Small intestine (tissue), 7 donors: ENCODE measurements around the gene SLC7A7. TPM values are rescaled to one million over a fixed set of nuclear protein-coding genes. Genes with fewer than 3 reads are reported as not detected.
"Not testable (repeated sequence)": the region's sequence is repeated elsewhere in the genome, so short reads cannot be mapped to it uniquely, and the experiment has no call there.

Source experiments
- DNase-seq, 2 donors: peaks; one replicate each; pipeline versions ENCODE4 v3.0.0 to v3.0.0-alpha.2; 2013
- FAIRE-seq: peaks from 2 replicates; lab custom pipeline; 2012; peaks lifted over from hg19 to GRCh38; lab: Jason Lieb, UNC
- H3K27ac ChIP-seq, 3 donors: one replicate each; pipeline ENCODE4 v1.5.1; 2013; ENCODE audit warnings: low read length in 2 of 3, mild to moderate bottlenecking in 2 of 3, control low read depth in 1 of 3, inconsistent platforms in 1 of 3, low read depth in 1 of 3, moderate library complexity in 1 of 3
- H3K27me3 ChIP-seq, 3 donors: one replicate each; pipeline ENCODE4 v1.6.1; 2013; ENCODE audit warnings: low read length in 3 of 3, inconsistent platforms in 1 of 3; ENCODE audit not compliant: control insufficient read depth in 3 of 3, insufficient read depth in 3 of 3
- H3K36me3 ChIP-seq, 3 donors: one replicate each; pipeline ENCODE4 v1.6.1; 2013; ENCODE audit warnings: low read length in 3 of 3, inconsistent platforms in 1 of 3, low read depth in 1 of 3, mild to moderate bottlenecking in 1 of 3, moderate library complexity in 1 of 3; ENCODE audit not compliant: control insufficient read depth in 3 of 3, insufficient read depth in 2 of 3
- H3K4me1 ChIP-seq, 3 donors: one replicate each; pipeline ENCODE4 v1.6.1; 2013; ENCODE audit warnings: low read length in 2 of 3, inconsistent platforms in 1 of 3, low read depth in 1 of 3, mild to moderate bottlenecking in 1 of 3, moderate library complexity in 1 of 3; ENCODE audit not compliant: control insufficient read depth in 3 of 3, insufficient read depth in 2 of 3
- H3K4me3 ChIP-seq, 3 donors: one replicate each; pipeline ENCODE4 v1.5.1; 2013; ENCODE audit warnings: low read length in 3 of 3, control low read depth in 1 of 3, inconsistent platforms in 1 of 3, low read depth in 1 of 3, mild to moderate bottlenecking in 1 of 3, moderate library complexity in 1 of 3
- H3K9me3 ChIP-seq, 2 donors: one replicate each; pipeline ENCODE4 v1.6.1; 2013; ENCODE audit warnings: low read depth in 1 of 2, low read length in 1 of 2; ENCODE audit not compliant: control insufficient read depth in 2 of 2, insufficient read depth in 1 of 2
- WGBS, 3 donors: extraction: QIAGEN DNeasy Blood & Tissue Kit; methylation state at CpG; one replicate each; pipeline ENCODE4 v1.1.7; 2013; 5-methylcytosine and 5-hydroxymethylcytosine counted together
- polyA plus RNA-seq, 4 donors: library from polyadenylated mRNA; stranded (reverse) in 3 of 4; unstranded in 1 of 4; fragments of 200-250 nt in 3 of 4; fragments of 120-200 nt in 1 of 4; gene quantifications; one replicate each; pipeline versions ENCODE4 v1.2.1 to v1.2.3, GENCODE V29; 2013
- donor health status: healthy with polysubstance abuse.
- donor health status: control.
- donor health status: control.
- donor health status: Bipolar disorder and iron deficiency.
- donor health status: healthy.

The SLC7A7 gene
- polyA plus RNA-seq, 4 donors: 52.9 to 697 (median 287) TPM

DNA sequence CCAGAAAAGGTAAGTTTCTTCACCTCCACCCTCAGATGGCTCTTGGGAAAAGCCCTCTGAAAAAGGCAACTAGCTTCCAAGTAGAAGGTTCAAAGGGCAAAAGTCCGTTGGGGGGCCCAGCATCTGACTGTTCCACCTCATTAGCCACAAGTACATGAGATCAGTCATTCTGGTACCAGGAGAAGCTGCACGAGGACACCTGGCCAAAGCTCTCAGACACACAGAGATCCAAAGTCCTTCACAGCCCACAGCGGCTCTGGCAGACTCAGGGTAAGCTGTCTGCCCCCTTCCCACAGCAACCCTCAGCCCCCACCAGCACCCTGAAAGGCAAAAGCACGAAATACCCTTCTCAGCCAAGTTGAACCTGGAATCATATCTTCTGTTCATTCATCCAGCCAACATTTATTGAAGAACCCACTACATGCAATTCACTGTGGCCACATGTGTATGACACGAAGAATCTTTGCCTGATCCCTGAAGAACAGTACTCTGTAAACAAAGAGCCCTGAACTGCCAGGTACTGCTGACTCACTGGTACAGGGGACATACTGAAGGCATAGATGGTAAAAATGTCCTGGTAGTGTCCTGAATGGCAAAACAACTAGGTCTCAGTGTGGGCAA is 19.0 kb downstream of the SLC7A7 start:
- peak; percentile 72 to 87 for DNase-seq
- Histone ChIP-seq H3K9me3 (peaks cover 0 to 8% of the 10 kb centered on the region in 2 donors), H3K36me3 (peaks cover 0 to 28% (median 3%) of the 10 kb centered on the region in 3 donors), H3K27ac (peak overlapping the region; percentile 28 to 87 (median 85)), H3K27me3 (no peaks in the 10 kb centered on the region), H3K4me3 (no peak overlapping the region), H3K4me1 (peaks cover 0 to 44% (median 8%) of the 10 kb centered on the region in 3 donors)
- whole genome bisulfite sequencing, 3 donors: 24 to 48% (median 32%) methylated on average over 5 of the region's 5 CpGs
- FAIRE-seq: no peak

DNA sequence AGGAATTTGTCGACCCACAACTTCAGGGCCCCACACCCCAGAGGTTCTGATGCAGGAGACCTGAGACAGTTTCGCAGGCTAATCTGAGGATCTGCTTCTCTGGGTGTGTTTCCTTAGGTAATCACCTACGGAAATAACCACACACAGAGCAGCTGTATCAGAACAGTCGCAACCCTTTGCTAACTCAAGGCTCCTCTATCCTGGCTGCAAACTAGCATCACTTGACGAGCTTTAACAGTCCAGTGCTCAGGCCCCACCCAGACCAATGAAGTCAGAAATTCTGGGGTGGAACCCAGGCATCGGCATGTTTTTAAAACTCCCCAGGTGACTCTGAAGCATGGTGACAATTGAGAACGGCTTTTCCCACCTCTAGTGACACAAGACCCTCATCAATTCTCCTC is 20.7 kb downstream of the SLC7A7 start:
- DNase-seq (no peak), FAIRE-seq (no peak)
- peaks cover 0 to 42% (median 4%) of the 10 kb centered on the region in 3 donors for H3K4me1 ChIP-seq

DNA sequence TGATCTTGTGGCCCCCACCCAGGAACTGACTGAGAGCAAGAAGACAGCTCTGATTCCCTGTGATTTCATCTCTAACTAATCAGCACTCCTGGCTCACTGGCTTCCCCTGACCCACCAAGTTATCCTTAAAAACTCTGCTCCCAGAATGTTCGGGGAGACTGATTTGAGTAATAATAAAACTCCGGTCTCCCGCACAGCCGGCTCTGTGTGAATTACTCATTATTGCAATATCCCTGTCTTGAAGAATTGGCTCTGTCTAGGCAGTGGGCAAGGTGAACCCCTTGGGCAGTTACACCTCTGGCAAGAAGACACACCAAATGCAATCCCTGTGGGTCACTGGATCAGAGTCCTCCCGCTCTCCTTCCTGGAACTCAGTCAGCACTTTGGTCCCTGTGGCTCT is 21.3 kb downstream of the SLC7A7 start:
- FAIRE-seq (no peak), DNase-seq (no peak)
- H3K36me3 ChIP-seq: peaks cover 0 to 23% (median 3%) of the 10 kb centered on the region in 3 donors
- peaks cover 0 to 39% (median 4%) of the 10 kb centered on the region in 3 donors for H3K4me1 ChIP-seq
- WGBS, 3 donors: 75 to 89% (median 79%) methylated on average over 5 of the region's 5 CpGs
- no peak overlapping the region for H3K4me3 ChIP-seq
- H3K27me3 ChIP-seq: no peaks in the 10 kb centered on the region
- H3K27ac ChIP-seq: peak overlapping the region in 1 of 3 donors; percentile 5
- H3K9me3 ChIP-seq: peaks cover 0 to 8% of the 10 kb centered on the region in 2 donors

More for the DNA sequence above, 20.7 kb downstream of the SLC7A7 start:
- H3K4me3 ChIP-seq: no peak overlapping the region
- peaks cover 0 to 8% of the 10 kb centered on the region in 2 donors for H3K9me3 ChIP-seq
- H3K27me3 ChIP-seq: no peaks in the 10 kb centered on the region
- WGBS, 3 donors: 83 to 93% (median 86%) methylated on average over 7 of the region's 7 CpGs
- peak overlapping the region in 1 of 3 donors; percentile 5 for H3K27ac ChIP-seq
- H3K36me3 ChIP-seq: peaks cover 0 to 23% (median 3%) of the 10 kb centered on the region in 3 donors

DNA sequence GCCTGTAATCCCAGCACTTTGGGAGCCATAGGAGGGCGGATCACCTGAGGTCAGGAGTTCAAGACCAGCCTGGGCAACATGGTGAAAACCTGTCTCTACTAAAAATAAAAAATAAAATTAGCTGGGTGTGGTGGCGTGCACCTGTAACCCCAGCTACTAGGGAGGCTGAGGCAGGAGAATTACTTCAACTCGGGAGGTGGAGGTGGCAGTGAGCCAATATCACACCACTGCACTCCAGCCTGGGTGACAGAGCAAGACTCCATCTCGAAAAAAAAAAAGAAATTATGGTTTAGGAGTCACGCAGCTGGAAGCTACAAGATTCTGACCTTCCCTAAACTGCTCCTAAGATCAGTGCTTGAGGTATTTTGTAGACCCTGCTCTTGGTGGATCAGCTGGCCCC is 21.7 kb downstream of the SLC7A7 start:
- not testable (repeated sequence) for H3K27ac ChIP-seq, H3K4me3 ChIP-seq, H3K27me3 ChIP-seq, DNase-seq, H3K9me3 ChIP-seq, FAIRE-seq
- 71 to 84% (median 75%) methylated on average over 5 of the region's 5 CpGs for WGBS, 3 donors
- Histone ChIP-seq H3K36me3 (peaks cover 0 to 23% (median 3%) of the 10 kb centered on the region in 3 donors), H3K4me1 (peaks cover 0 to 35% (median 4%) of the 10 kb centered on the region in 3 donors)

DNA sequence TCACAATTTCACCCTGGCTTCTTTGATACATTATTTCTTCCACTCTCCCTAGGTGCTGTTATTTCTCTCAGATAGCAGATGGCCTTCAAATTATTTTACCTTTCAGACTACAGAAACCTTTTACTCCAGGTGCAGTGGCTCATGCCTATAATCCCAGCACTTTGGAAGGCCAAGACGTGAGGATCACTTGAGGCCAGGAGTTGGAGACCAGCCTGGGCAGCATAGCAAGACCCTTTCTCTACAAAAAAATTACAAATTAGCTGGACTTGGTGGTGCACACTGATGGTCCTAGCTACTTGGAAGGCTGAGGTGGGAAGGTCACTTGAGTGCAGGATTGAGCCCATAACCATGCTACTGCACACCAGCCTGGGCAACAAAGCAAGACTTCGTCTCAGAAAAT is 23.1 kb downstream of the SLC7A7 start:
- FAIRE-seq (no peak), DNase-seq (no peak)
- H3K4me3 ChIP-seq: no peak overlapping the region
- H3K9me3 ChIP-seq: peaks cover 0 to 8% of the 10 kb centered on the region in 2 donors
- H3K36me3 ChIP-seq: peaks cover 0 to 23% (median 3%) of the 10 kb centered on the region in 3 donors
- H3K27me3 ChIP-seq: no peaks in the 10 kb centered on the region
- no peak overlapping the region for H3K27ac ChIP-seq
- peaks cover 0 to 27% (median 0%) of the 10 kb centered on the region in 3 donors for H3K4me1 ChIP-seq
- WGBS, 3 donors: 90 to 92% (median 92%) methylated on average over 2 of the region's 2 CpGs

DNA sequence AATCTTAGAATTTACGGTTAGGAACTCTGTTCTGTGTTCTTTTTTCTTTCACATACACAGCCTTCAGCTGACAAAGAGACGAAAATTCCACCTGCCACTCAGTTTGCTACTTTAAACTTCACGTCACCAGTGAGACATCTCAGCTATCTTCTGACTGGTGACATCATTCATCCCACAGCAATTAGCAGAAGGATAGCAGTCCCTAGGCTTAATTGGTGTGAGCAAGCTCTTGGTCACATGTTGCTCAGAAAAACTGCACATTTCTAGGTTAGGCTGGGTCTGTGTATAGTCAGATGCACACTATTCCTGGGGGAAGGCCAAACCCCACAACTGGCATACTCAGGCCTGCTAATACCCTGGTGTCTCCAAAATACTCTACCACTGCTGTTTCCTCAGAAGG is 23.9 kb downstream of the SLC7A7 start:
- no peaks in the 10 kb centered on the region for H3K27me3 ChIP-seq
- H3K27ac ChIP-seq: peak overlapping the region in 1 of 3 donors; percentile 80
- no peak overlapping the region for H3K4me3 ChIP-seq
- H3K9me3 ChIP-seq: peaks cover 0 to 8% of the 10 kb centered on the region in 2 donors
- FAIRE-seq: no peak
- 54 to 70% (median 62%) methylated on average over 3 of the region's 3 CpGs for WGBS, 3 donors
- peaks cover 0 to 28% (median 3%) of the 10 kb centered on the region in 3 donors for H3K36me3 ChIP-seq
- DNase-seq: peak in 1 of 2 donors; percentile 62
- peaks cover 0 to 19% (median 0%) of the 10 kb centered on the region in 3 donors for H3K4me1 ChIP-seq

DNA sequence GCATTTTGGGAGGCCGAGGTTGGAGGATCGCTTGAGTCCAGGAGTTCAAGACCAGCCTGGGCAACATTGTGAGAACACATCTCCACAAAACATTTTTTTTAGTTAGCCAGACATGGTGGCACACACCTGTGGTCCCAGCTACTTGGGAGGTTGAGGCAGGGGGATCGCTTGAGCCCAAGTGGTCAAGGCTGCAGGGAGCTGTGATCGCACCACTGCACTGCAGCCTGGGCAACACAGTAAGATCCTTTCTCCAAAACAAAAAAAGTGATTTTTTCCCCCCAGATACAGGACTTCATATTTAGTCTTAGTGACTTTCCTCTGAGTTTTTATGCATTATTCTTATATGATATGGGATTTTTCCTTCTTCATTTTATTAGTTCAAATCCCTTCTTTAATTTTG is 28.6 kb downstream of the SLC7A7 start:
- FAIRE-seq: no peak

DNA sequence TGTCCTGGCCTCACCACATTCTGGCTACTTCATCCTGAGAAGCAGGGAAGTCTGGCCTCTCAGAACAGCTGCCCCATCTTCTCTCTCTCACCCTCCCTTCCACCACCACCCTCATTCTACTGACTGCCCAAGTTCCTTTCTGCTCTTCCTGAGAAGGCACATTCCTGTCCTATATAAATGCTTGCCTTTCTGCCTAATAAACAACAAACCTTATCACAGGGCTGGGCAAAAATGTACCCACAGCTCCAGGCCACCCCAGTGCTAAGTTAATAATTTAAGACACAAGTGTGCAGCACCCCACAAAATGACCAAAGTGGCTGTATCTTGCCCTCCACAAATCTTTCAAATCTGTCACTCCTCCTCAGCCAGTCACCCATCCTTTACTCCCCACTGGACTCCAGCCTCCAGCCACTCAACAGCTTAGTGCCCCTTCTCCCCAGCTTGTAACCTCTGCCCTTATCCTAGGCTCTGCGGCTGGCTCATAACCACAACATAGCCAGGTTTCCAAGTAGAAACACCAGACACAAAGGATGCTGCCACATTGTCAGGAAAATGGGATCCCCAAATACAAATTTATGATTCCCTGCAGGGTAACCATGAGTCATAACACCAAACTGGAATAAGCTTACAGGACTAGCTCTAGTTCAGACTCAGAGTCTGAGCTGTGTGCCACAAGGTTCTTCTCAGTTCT is 33.8 kb downstream of the SLC7A7 start:
- Histone ChIP-seq H3K4me3 (no peak overlapping the region), H3K36me3 (peaks cover 0 to 29% (median 0%) of the 10 kb centered on the region in 3 donors), H3K27me3 (no peaks in the 10 kb centered on the region), H3K4me1 (peaks cover 0 to 23% (median 0%) of the 10 kb centered on the region in 3 donors), H3K9me3 (no peaks in the 10 kb centered on the region), H3K27ac (peak overlapping the region in 1 of 3 donors; percentile 65)
- FAIRE-seq (no peak), DNase-seq (peak; percentile 39 to 45)
- WGBS, 3 donors: 0 to 42% (median 4%) methylated on average over 1 of the region's 1 CpG

More for the DNA sequence above, 28.6 kb downstream of the SLC7A7 start:
- 95 to 99% (median 98%) methylated on average over 4 of the region's 4 CpGs for WGBS, 3 donors
- Histone ChIP-seq H3K36me3 (peaks cover 0 to 18% (median 0%) of the 10 kb centered on the region in 3 donors), H3K27me3 (no peaks in the 10 kb centered on the region), H3K4me1 (peaks cover 0 to 1% (median 0%) of the 10 kb centered on the region in 3 donors), H3K27ac (no peak overlapping the region), H3K9me3 (no peaks in the 10 kb centered on the region), H3K4me3 (no peak overlapping the region)
- no peak for DNase-seq
